Measurements from ENCODE around the gene CNDP1.
A peak's percentile ranks its signal among the peaks of the same experiment; 100 is the strongest.
"Not testable (repeated sequence)": the region's sequence is repeated elsewhere in the genome, so short reads cannot be mapped to it uniquely, and the experiment has no call there.

Gene CNDP1

GRCh38 chr18:74534150-74534969 lies at the start of gene CNDP1:
Gene CNDP1, plus strand, starts transcription at chr18:74534500. Its CDS starts 168 bp downstream, at chr18:74534668.
- no peak for DNase-seq (ENCODE audit: low read depth)

- no peak for DNase-seq (ENCODE audit: low read depth)
Observed at GRCh38 chr18:74486119-74486849, 48.0 kb upstream of the CNDP1 start.

- DNase-seq (ENCODE audit: low read depth): no peak
Observed at GRCh38 chr18:74488354-74488753, 45.9 kb upstream of the CNDP1 start.

GRCh38 chr18:74488864-74489263 lies 45.4 kb upstream of the CNDP1 start:
- DNase-seq (ENCODE audit: low read depth): no peak

GRCh38 chr18:74489676-74490075 lies 44.6 kb upstream of the CNDP1 start:
- DNase-seq (ENCODE audit: low read depth): no peak

GRCh38 chr18:74492259-74492658 lies 42.0 kb upstream of the CNDP1 start:
- no peak for DNase-seq (ENCODE audit: low read depth)

GRCh38 chr18:74493689-74494088 lies 40.6 kb upstream of the CNDP1 start:
- DNase-seq (ENCODE audit: low read depth): no peak

GRCh38 chr18:74494514-74494913 lies 39.8 kb upstream of the CNDP1 start:
- no peak for DNase-seq (ENCODE audit: low read depth)

- DNase-seq (ENCODE audit: low read depth): peak; percentile 95
Observed at GRCh38 chr18:74495581-74496507, 38.5 kb upstream of the CNDP1 start, which contains the start of gene CNDP2. Gene CNDP2, plus strand, starts transcription at chr18:74496363. Its CDS starts 3,611 bp downstream, at chr18:74499974.

- DNase-seq (ENCODE audit: low read depth): no peak
Observed at GRCh38 chr18:74496508-74497323, 37.6 kb upstream of the CNDP1 start.

- DNase-seq (ENCODE audit: low read depth): no peak
Observed at GRCh38 chr18:74497324-74497676, 37.0 kb upstream of the CNDP1 start.

- DNase-seq (ENCODE audit: low read depth): no peak
Observed at GRCh38 chr18:74497778-74498177, 36.5 kb upstream of the CNDP1 start.

GRCh38 chr18:74498712-74499627 lies 35.3 kb upstream of the CNDP1 start:
- no peak for DNase-seq (ENCODE audit: low read depth)

- no peak for DNase-seq (ENCODE audit: low read depth)
Observed at GRCh38 chr18:74499633-74500032, 34.7 kb upstream of the CNDP1 start.

- no peak for DNase-seq (ENCODE audit: low read depth)
Observed at GRCh38 chr18:74500372-74500771, 33.9 kb upstream of the CNDP1 start.

GRCh38 chr18:74500774-74501173 lies 33.5 kb upstream of the CNDP1 start:
- DNase-seq (ENCODE audit: low read depth): not testable (repeated sequence)

- DNase-seq (ENCODE audit: low read depth): no peak
Observed at GRCh38 chr18:74501386-74501785, 32.9 kb upstream of the CNDP1 start.

GRCh38 chr18:74503137-74503536 lies 31.2 kb upstream of the CNDP1 start:
- DNase-seq (ENCODE audit: low read depth): no peak

- DNase-seq (ENCODE audit: low read depth): no peak
Observed at GRCh38 chr18:74505776-74506175, 28.5 kb upstream of the CNDP1 start.

- no peak for DNase-seq (ENCODE audit: low read depth)
Observed at GRCh38 chr18:74506448-74507084, 27.7 kb upstream of the CNDP1 start.

All from GM04504 (cell line).